ENCODE results near the gene IHH. TPM values are rescaled to one million over a fixed set of nuclear protein-coding genes. Genes with fewer than 3 reads are reported as not detected.

The IHH gene
- total and polyA plus RNA-seq, 2 of the 8 experiments (the other 6 are each of a cell fraction or from before 2014, with no cell fraction given): 0.03 TPM; not detected in 1

GRCh38 chr2:219026946-219027345 is 33.8 kb downstream of the IHH start:
- H4K5ac ChIP-seq (ENCODE audit: insufficient read length, low read depth, low read length): no peak overlapping the region
- H4K8ac ChIP-seq (ENCODE audit: extremely low read depth, insufficient read depth, low read length): no peak overlapping the region
- no peaks in the 10 kb centered on the region for H3K79me2 ChIP-seq (ENCODE audit: control insufficient read depth in 1 of 2, insufficient read depth in 2 of 2, low read length in 2 of 2)
- H3K27me3 ChIP-seq (replicated peaks in 1 of 4; ENCODE audit: control insufficient read depth in 3 of 4, extremely low read depth in 1 of 4, insufficient read depth in 3 of 4, low read length in 3 of 4): no peaks in the 10 kb centered on the region; a peak in 1 of 7 replicates
- no peak overlapping the region for H2AK5ac ChIP-seq (ENCODE audit: low read depth, low read length)
- H2BK12ac ChIP-seq (ENCODE audit: low read depth, low read length): no peak overlapping the region
- H3K23ac ChIP-seq (ENCODE audit: insufficient read length): no peak overlapping the region
- peaks cover 0 to 3% (median under 1%) of the 10 kb centered on the region in 4 experiments; a peak in 2 of 7 replicates for H3K4me1 ChIP-seq (replicated peaks in 1 of 4; ENCODE audit: control insufficient read depth in 3 of 4, insufficient read depth in 4 of 4, low read length in 3 of 4)
- H4K91ac ChIP-seq (replicated peaks; ENCODE audit: insufficient read length, low read length): no peak overlapping the region
- H3K23me2 ChIP-seq (ENCODE audit: low read depth, low read length): no peaks in the 10 kb centered on the region
- no peak overlapping the region for H3K4me3 ChIP-seq (ENCODE audit: extremely low read depth in 1 of 4, insufficient read depth in 2 of 4, low read depth in 3 of 4, low read length in 4 of 4)
- H3K14ac ChIP-seq (ENCODE audit: insufficient read length): no peak overlapping the region
- ChIA-PET POLR2A (ENCODE audit: partially characterized antibody) (interaction anchor here (0.7 to 1.1 kb wide), 2 partner anchors 90 to 123 kb away, joined by 3 read pairs; no protein-coding TSS in a partner anchor), CTCF (ENCODE audit: partially characterized antibody) (interaction anchor here (0.8 to 45.5 kb wide), 12 partner anchors 8 to 268 kb away, joined by 3 to 1006 read pairs (median 8); partner anchors contain the start of genes CFAP65, CRYBA2, IHH and NHEJ1)
- no peak overlapping the region for H2BK15ac ChIP-seq (ENCODE audit: low read length)
- no peak for DNase-seq (ENCODE audit: low read depth in 1 of 2, low spot score in 2 of 2)
- no peak overlapping the region for H2AFZ ChIP-seq (ENCODE audit: low read length)
- no peak overlapping the region for H2BK120ac ChIP-seq (replicated peaks; ENCODE audit: low read depth, low read length)
- H3K36me3 ChIP-seq (ENCODE audit: control insufficient read depth in 2 of 4, insufficient read depth in 4 of 4, low read length in 3 of 4): no peaks in the 10 kb centered on the region
- no peak overlapping the region for H3K9ac ChIP-seq (replicated peaks in 1 of 4; ENCODE audit: extremely low read depth in 1 of 4, low read depth in 3 of 4, low read length in 3 of 4)
- H3K4me2 ChIP-seq (ENCODE audit: insufficient read depth in 1 of 2, low read depth in 2 of 2, low read length in 2 of 2): no peak overlapping the region
- no peak for FAIRE-seq
- no peaks in the 10 kb centered on the region for H3K79me1 ChIP-seq (ENCODE audit: low read depth, low read length)
- no peak overlapping the region for H3K56ac ChIP-seq (replicated peaks; ENCODE audit: insufficient read length, low read depth, low read length)
- no peak overlapping the region for H2BK5ac ChIP-seq (ENCODE audit: low read depth, low read length)
- WGBS, 2 experiments (ENCODE audit: extremely low coverage in 1 of 2, insufficient coverage in 1 of 2, insufficient read length in 1 of 2, insufficient replicate concordance in 2 of 2, low coverage in 1 of 2, low lambda C conversion rate in 2 of 2, missing lambda C conversion rate in 1 of 2): 91% methylated on average over 7 of the region's 7 CpGs; no CpG with 5 or more reads in 1 of the 2 experiments
- H4K20me1 ChIP-seq (replicated peaks in 1 of 2; ENCODE audit: control insufficient read depth in 1 of 2, insufficient read depth in 2 of 2, low read length in 2 of 2): peaks cover 0 to 2% of the 10 kb centered on the region in 2 experiments
- H3K27ac ChIP-seq (ENCODE audit: low read depth, low read length): no peak overlapping the region
- H3K9me3 ChIP-seq (ENCODE audit: insufficient read depth in 2 of 2, low read depth in 1 of 2, low read length in 1 of 2): no peaks in the 10 kb centered on the region
- H3K18ac ChIP-seq (ENCODE audit: extremely low read depth, low read length): no peak overlapping the region
- no peak overlapping the region for H3K4ac ChIP-seq (replicated peaks; ENCODE audit: insufficient read length, low read depth, low read length)
- H2BK20ac ChIP-seq (ENCODE audit: low read length): no peak overlapping the region
- TF ChIP-seq SIX5 (IDR thresholded peaks at IDR 0.05; ENCODE audit: low read depth, low read length) (no peak), RAD21 (IDR thresholded peaks at IDR 0.05 in 1 of 2, conservative IDR thresholded peaks at IDR 0.05 in 1 of 2; ENCODE audit: low read depth in 2 of 2, low read length in 2 of 2) (no peak), TAF7 (optimal IDR thresholded peaks at IDR 0.05; ENCODE audit: borderline replicate concordance, low read depth, low read length) (no peak), KDM1A (IDR thresholded peaks at IDR 0.05; ENCODE audit: borderline replicate concordance, low read length) (no peak), SUZ12 (IDR thresholded peaks at IDR 0.05; ENCODE audit: low read length) (no peak), TAF1 (IDR thresholded peaks at IDR 0.05; ENCODE audit: low read depth, low read length) (no peak), POLR2AphosphoS5 (IDR thresholded peaks at IDR 0.05; ENCODE audit: low read depth, low read length) (no peak), HDAC2 (IDR thresholded peaks at IDR 0.05; ENCODE audit: borderline replicate concordance in 1 of 2, low read depth in 2 of 2, low read length in 2 of 2) (no peak)
- TF ChIP-seq, protein P1, sequence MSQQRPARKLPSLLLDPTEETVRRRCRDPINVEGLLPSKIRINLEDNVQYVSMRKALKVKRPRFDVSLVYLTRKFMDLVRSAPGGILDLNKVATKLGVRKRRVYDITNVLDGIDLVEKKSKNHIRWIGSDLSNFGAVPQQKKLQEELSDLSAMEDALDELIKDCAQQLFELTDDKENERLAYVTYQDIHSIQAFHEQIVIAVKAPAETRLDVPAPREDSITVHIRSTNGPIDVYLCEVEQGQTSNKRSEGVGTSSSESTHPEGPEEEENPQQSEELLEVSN (IDR thresholded peaks at IDR 0.05): no peak
- TF ChIP-seq, protein P2, sequence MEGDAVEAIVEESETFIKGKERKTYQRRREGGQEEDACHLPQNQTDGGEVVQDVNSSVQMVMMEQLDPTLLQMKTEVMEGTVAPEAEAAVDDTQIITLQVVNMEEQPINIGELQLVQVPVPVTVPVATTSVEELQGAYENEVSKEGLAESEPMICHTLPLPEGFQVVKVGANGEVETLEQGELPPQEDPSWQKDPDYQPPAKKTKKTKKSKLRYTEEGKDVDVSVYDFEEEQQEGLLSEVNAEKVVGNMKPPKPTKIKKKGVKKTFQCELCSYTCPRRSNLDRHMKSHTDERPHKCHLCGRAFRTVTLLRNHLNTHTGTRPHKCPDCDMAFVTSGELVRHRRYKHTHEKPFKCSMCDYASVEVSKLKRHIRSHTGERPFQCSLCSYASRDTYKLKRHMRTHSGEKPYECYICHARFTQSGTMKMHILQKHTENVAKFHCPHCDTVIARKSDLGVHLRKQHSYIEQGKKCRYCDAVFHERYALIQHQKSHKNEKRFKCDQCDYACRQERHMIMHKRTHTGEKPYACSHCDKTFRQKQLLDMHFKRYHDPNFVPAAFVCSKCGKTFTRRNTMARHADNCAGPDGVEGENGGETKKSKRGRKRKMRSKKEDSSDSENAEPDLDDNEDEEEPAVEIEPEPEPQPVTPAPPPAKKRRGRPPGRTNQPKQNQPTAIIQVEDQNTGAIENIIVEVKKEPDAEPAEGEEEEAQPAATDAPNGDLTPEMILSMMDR (IDR thresholded peaks at IDR 0.05; ENCODE audit: control extremely low read depth in 1 of 3, insufficient read depth in 1 of 3, low read depth in 1 of 3, low read length in 3 of 3): no peak

Data from H1 (cell line).